GM06990 (cell line): ENCODE results near the gene ATP10A.

ENCODE experiments used
- DNase-seq: peaks from one replicate; pipeline ENCODE4 v3.0.0-alpha.2; 2011; ENCODE audit not compliant: insufficient read length; ENCODE audit errors: extremely low read depth
- H3K27me3 ChIP-seq: replicated peaks from 2 replicates; pipeline ENCODE4 v1.6.0; 2011; ENCODE audit warnings: low read length; ENCODE audit not compliant: control insufficient read depth, insufficient read depth
- H3K36me3 ChIP-seq: 2 replicates; pipeline ENCODE4 v1.5.1; 2011; ENCODE audit warnings: low read length; ENCODE audit not compliant: control insufficient read depth, insufficient read depth
- H3K4me3 ChIP-seq: replicated peaks from 2 replicates; pipeline ENCODE4 v1.5.1; 2011; ENCODE audit warnings: low read depth, mild to moderate bottlenecking, control low read depth, low read length
- CTCF ChIP-seq: IDR thresholded peaks from 2 replicates; pipeline ENCODE4 v1.5.1; 2011; ENCODE audit warnings: low read length, control low read depth, mild to moderate bottlenecking, inconsistent platforms; ENCODE audit not compliant: insufficient read depth, poor library complexity, severe bottlenecking

ATP10A gene

GRCh38 chr15:25899870-25900269 lies 36.7 kb upstream of the ATP10A start:
- DNase-seq, result no peak
- no peaks in the 10 kb centered on the region for H3K27me3 ChIP-seq
- TF ChIP-seq CTCF, result no peak

GRCh38 chr15:25897658-25898057 lies 34.5 kb upstream of the ATP10A start:
- DNase-seq, result no peak
- H3K36me3 ChIP-seq, result no peaks in the 10 kb centered on the region
- no peak overlapping the region for H3K4me3 ChIP-seq
- H3K27me3 ChIP-seq, result no peaks in the 10 kb centered on the region
- no peak for TF ChIP-seq CTCF

More at GRCh38 chr15:25899870-25900269, 36.7 kb upstream of the ATP10A start:
- Histone ChIP-seq H3K36me3 (no peaks in the 10 kb centered on the region), H3K4me3 (no peak overlapping the region)

GRCh38 chr15:25894371-25894902 lies 31.3 kb upstream of the ATP10A start:
- Histone ChIP-seq H3K36me3 (no peaks in the 10 kb centered on the region), H3K4me3 (no peak overlapping the region), H3K27me3 (no peaks in the 10 kb centered on the region)
- TF ChIP-seq CTCF, result no peak
- no peak for DNase-seq

- DNase-seq, result no peak
- TF ChIP-seq CTCF, result no peak
Observed at GRCh38 chr15:25893596-25893995, 30.5 kb upstream of the ATP10A start.

GRCh38 chr15:25892126-25892525 lies 29.0 kb upstream of the ATP10A start:
- TF ChIP-seq CTCF, result no peak
- Histone ChIP-seq H3K4me3 (no peak overlapping the region), H3K36me3 (no peaks in the 10 kb centered on the region), H3K27me3 (no peaks in the 10 kb centered on the region)
- DNase-seq, result no peak

More at GRCh38 chr15:25893596-25893995, 30.5 kb upstream of the ATP10A start:
- H3K27me3 ChIP-seq, result no peaks in the 10 kb centered on the region
- H3K4me3 ChIP-seq, result no peak overlapping the region
- no peaks in the 10 kb centered on the region for H3K36me3 ChIP-seq

- DNase-seq, result no peak
- no peak for TF ChIP-seq CTCF
- no peaks in the 10 kb centered on the region; the same call in 1 of the 2 replicates for H3K27me3 ChIP-seq
- H3K36me3 ChIP-seq, result no peaks in the 10 kb centered on the region
- no peak overlapping the region for H3K4me3 ChIP-seq
Observed at GRCh38 chr15:25891081-25891480, 28.0 kb upstream of the ATP10A start.
